Measurements from ENCODE around the gene GPR78. TPM values are rescaled to one million over a fixed set of nuclear protein-coding genes. Genes with fewer than 3 reads are reported as not detected.

GPR78 gene
- total RNA-seq, 2 donors from 2014 or later: 3.7 to 8.1 TPM

- Mint-ChIP-seq H3K4me3 (no peak overlapping the region), H3K9me3 (no peaks in the 10 kb centered on the region), H3K27ac (no peak overlapping the region), H3K4me1 (peaks cover 4% of the 10 kb centered on the region), H3K27me3 (ENCODE audit: insufficient read depth) (no peaks in the 10 kb centered on the region), H3K36me3 (ENCODE audit: low read depth) (no peaks in the 10 kb centered on the region)
- Histone ChIP-seq H3K9ac (ENCODE audit: extremely low read depth, low read length, poor library complexity, severe bottlenecking) (no peak overlapping the region), H3K36me3 (ENCODE audit: control insufficient read depth, insufficient read depth, low read length) (no peaks in the 10 kb centered on the region), H3K4me3 (ENCODE audit: low read length) (no peak overlapping the region), H3K27ac (ENCODE audit: low read depth, low read length) (no peak overlapping the region), H3K27me3 (ENCODE audit: control insufficient read depth, insufficient read depth, low read length, poor library complexity, severe bottlenecking) (no peaks in the 10 kb centered on the region), H3K9me3 (ENCODE audit: control insufficient read depth, low read length) (no peaks in the 10 kb centered on the region), H3K4me1 (ENCODE audit: control insufficient read depth, insufficient read depth, low read length) (peaks cover 2% of the 10 kb centered on the region)
- TF ChIP-seq CTCF (conservative IDR thresholded peaks at IDR 0.05): no peak
- DNase-seq: no peak
- WGBS, 2 experiments (ENCODE audit: insufficient coverage in 1 of 2, insufficient read length in 1 of 2): 90% methylated on average over 11 of the region's 11 CpGs
These were observed 39.6 kb upstream of the GPR78 start for GRCh38 chr4:8540586-8540985.

- Mint-ChIP-seq H3K36me3 (ENCODE audit: low read depth) (no peaks in the 10 kb centered on the region), H3K4me1 (peaks cover 8% of the 10 kb centered on the region), H3K9me3 (no peaks in the 10 kb centered on the region), H3K27me3 (ENCODE audit: insufficient read depth) (no peaks in the 10 kb centered on the region), H3K4me3 (no peak overlapping the region), H3K27ac (no peak overlapping the region)
- 70 to 88% methylated on average over 4 to 8 of the region's 8 CpGs for WGBS, 2 experiments (ENCODE audit: insufficient coverage in 1 of 2, insufficient read length in 1 of 2)
- Histone ChIP-seq H3K9me3 (ENCODE audit: control insufficient read depth, low read length) (no peaks in the 10 kb centered on the region), H3K9ac (ENCODE audit: extremely low read depth, low read length, poor library complexity, severe bottlenecking) (no peak overlapping the region), H3K27ac (ENCODE audit: low read depth, low read length) (no peak overlapping the region), H3K36me3 (ENCODE audit: control insufficient read depth, insufficient read depth, low read length) (no peaks in the 10 kb centered on the region), H3K27me3 (ENCODE audit: control insufficient read depth, insufficient read depth, low read length, poor library complexity, severe bottlenecking) (no peaks in the 10 kb centered on the region), H3K4me1 (ENCODE audit: control insufficient read depth, insufficient read depth, low read length) (peaks cover 4% of the 10 kb centered on the region), H3K4me3 (ENCODE audit: low read length) (no peak overlapping the region)
- TF ChIP-seq CTCF (conservative IDR thresholded peaks at IDR 0.05): no peak
- DNase-seq: no peak
These were observed 39.2 kb upstream of the GPR78 start for GRCh38 chr4:8540991-8541390.

- Histone ChIP-seq H3K4me3 (ENCODE audit: low read length) (no peak overlapping the region), H3K27me3 (ENCODE audit: control insufficient read depth, insufficient read depth, low read length, poor library complexity, severe bottlenecking) (no peaks in the 10 kb centered on the region)
- H3K4me1 Mint-ChIP-seq: peaks cover 8% of the 10 kb centered on the region
These were observed 38.0 kb upstream of the GPR78 start for GRCh38 chr4:8541981-8542715.

More at GRCh38 chr4:8541981-8542715, 38.0 kb upstream of the GPR78 start:
- 86 to 92% methylated on average over 14 to 17 of the region's 17 CpGs for WGBS, 2 experiments (ENCODE audit: insufficient coverage in 1 of 2, insufficient read length in 1 of 2)
- H3K27me3 Mint-ChIP-seq (ENCODE audit: insufficient read depth): no peaks in the 10 kb centered on the region
- H3K36me3 ChIP-seq (ENCODE audit: control insufficient read depth, insufficient read depth, low read length): no peaks in the 10 kb centered on the region
- TF ChIP-seq CTCF (conservative IDR thresholded peaks at IDR 0.05): no peak
- DNase-seq: no peak
- H3K27ac ChIP-seq (ENCODE audit: low read depth, low read length): no peak overlapping the region
- no peaks in the 10 kb centered on the region for H3K9me3 Mint-ChIP-seq
- H3K4me3 Mint-ChIP-seq: no peak overlapping the region
- H3K9me3 ChIP-seq (ENCODE audit: control insufficient read depth, low read length): no peaks in the 10 kb centered on the region
- no peak overlapping the region for H3K9ac ChIP-seq (ENCODE audit: extremely low read depth, low read length, poor library complexity, severe bottlenecking)
- peaks cover 4% of the 10 kb centered on the region for H3K4me1 ChIP-seq (ENCODE audit: control insufficient read depth, insufficient read depth, low read length)
- no peaks in the 10 kb centered on the region for H3K36me3 Mint-ChIP-seq (ENCODE audit: low read depth)
- H3K27ac Mint-ChIP-seq: no peak overlapping the region

All from endodermal cell (in vitro differentiated cells).